ENCODE results near the gene SCCPDH.

The SCCPDH gene

DNA sequence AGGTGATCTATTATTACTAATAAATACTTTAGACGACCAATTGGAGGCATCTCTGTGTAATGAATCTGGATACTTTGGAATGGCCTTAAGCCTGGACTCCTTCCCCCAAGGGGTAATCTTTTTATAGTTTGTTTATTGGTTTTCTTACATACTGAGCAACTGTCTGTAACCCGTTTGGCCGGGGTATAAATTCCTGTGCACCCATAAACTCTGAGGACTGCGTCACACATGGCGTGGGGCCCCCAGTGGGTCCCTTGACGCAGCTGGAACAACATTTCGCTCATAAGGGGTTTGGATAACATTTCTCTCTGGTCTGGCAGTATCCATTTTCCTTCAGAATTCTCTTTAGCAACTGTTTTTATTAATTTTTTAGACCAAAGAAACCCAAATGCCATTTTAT is 26.5 kb downstream of the SCCPDH start:
- DNase-seq (ENCODE audit: low spot score): no peak

DNA sequence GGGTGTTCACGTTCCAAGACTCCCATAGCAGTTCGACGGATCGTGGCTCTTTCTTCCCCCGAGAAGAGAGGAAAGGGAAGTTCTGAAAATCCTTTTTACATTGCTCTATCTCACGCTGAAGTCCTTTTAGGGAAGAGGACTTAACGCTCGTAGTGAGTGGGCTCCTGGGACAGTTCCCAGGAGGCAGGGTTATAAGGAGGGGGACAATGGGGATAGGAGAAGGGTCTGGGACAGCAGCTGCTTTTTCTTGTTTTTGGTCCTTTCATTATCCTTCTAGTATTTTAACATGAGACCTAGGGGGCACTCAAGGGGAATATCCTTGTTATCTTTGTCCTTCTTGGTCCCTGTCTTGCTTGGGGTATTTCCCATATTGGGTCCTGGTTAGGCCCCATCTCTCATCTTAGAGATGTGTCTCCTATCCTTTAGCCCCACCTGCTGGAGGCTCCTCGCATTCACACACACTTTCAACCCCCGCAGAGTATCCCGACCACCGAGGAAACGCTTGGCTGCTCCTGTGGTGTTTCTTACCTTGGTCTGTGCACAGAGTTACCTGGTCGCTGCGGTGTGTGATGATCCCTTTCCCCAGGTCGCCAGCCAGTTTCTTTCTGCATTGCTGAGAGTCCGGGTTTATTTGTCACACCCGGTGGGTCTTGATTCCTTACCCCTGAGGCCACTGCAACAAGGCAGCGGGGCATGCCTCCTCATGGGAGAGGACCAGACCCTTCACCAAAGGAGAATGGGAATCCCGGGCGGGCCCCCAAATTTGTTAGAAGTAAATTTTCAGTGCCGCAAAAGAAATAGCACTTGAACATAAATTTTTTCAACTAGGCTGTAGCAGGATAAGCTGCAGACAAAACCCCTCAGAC is 29.7 kb downstream of the SCCPDH start:
- DNase-seq (ENCODE audit: low spot score): peak; percentile 53

DNA sequence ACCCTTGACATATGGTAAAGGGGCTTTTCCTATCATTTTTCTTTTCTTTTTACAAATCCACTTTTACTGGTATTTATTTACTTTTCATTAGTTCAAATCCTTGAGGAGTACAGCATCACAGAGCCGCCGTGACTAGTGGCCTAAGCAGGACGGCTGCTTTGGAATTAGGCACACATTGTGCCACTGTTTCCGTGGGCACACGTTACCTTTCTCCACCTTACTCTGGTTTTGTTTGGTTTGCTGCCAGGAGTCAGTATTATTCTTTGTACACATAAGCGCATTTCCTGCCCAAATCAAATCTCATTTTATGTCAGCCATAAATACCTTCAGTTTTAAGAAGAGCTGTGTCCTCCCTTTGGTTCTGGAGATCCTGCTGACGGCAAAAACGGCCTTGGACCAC is 31.2 kb downstream of the SCCPDH start:
- DNase-seq (ENCODE audit: low spot score): no peak

DNA sequence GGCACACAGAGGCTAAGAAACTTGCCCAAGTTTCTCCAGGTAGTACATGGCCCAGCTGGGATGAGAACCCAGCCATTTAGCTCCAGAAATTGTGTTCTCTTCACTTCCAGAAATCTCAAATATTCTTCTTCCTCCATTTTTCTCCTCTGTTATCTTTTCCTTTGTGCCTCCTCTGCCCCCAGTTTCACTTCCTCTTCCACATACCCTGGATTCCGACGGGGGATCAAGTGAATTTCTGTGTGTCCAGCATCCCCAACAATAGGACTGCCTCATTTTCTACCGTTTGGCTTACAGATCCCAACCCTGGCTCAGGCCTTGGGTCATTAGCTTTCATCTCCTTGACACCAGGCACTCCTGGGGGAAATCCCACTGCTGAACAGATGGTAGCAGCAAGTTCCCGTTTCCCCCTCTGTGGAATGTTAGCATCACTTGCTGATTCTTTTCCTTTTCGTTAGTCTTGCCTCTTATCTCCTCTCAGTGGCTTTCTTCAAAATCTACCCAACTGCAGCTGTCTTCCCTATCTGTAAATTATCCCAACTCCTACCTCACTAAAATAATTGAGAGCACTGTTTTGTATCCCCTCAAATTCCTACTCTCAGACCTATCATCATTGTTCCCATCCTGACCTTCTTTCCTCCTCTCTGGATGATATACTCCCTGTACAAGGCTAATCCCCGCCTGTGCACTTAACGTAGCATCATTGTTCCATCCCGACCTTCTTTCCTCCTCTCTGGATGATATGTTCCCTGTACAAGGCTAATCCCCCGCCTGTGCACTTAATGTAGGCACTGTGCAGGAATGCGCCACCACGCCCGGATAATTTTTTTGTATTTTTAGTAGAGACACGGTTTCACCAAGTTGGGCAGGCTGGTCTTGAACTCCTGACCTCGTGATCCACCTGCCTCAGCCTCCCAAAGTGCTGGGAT is 36.5 kb downstream of the SCCPDH start:
- no peak for DNase-seq (ENCODE audit: low spot score)

DNA sequence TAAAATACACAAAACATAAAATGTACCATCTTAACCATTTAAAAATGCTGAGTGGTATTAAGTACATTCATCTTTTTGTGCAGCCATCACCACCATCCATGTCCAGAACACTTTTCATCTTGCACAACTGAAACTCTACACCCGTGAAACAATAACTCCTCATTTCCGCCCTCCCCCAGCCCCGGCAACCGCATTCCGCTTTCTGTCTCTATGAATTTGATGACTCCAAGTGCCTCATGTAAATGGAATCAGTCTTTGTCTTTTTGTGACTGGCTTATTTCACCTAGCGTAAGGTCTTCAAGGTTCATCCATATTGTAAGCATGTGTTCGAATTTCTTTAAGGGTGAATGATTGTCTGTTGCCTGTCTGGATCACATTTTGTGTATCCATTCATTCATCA is 37.2 kb downstream of the SCCPDH start:
- no peak for DNase-seq (ENCODE audit: low spot score)

DNA sequence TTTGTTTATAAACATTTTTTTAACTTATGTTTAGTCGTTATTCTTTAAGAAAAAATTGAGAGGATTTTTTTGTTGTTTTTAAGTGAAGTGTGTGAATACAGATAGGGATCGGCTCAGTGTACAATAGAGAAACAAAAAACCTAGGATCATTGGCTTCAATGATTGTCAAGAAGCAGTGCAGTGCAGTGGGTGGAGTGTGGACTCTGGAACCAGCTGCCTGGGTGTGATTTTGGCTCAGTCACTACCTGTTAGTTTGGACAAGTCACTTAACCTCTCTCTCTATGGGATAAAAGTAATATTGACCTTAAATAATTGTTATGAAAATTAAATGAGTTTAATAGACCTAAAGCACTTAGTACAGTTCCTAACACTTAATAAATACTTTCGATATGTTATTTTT is 41.3 kb downstream of the SCCPDH start:
- no peak for DNase-seq (ENCODE audit: low spot score)

DNA sequence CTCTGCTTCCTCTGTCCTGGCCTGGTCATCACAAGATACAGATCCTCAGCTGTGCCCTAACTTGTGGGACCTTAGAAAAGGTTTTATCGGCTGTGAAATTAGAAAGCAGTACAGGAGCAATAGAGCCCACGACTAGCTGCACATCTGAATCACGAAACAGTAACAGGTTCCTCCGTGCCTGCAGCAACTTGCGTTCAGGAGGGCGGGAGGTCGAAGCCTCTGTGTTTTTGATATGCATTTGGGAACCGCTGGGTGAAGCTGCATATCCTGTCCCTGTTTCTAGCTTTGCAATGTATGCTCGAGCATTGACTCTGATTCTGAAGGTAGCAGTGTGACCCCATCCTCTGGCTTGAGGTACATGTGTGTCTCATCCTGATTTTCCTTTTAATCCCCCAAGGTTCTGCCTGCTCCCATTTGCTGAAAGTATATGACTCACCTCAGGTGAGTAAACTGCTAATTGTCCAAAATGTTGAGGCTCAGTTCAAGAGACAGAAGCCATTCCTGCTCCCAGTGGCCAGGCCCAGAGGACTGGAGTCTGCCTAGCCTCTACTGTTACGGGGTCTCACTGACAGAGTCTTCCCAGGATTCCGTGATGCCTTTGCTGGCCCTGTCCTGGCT is 44.3 kb downstream of the SCCPDH start:
- no peak for DNase-seq (ENCODE audit: low spot score)

DNA sequence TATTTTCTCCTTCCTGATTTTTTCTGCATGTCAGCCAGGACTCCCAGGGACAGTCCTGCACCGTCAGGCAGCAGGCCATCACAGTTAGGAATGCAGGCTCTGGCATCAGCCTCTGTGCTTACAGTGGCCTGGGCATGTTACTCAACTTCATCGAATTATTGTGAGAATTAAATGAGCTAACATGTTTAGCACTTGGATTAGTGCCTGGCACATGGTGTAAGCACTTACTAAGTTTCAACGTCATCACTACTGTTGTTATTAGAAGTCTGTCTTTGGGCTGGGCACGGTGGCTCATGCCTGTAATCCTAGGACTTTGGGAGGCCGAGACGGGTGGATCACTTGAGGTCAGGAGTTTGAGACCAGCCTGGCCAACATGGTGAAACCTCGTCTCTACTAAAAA is 45.1 kb downstream of the SCCPDH start:
- no peak for DNase-seq (ENCODE audit: low spot score)

DNA sequence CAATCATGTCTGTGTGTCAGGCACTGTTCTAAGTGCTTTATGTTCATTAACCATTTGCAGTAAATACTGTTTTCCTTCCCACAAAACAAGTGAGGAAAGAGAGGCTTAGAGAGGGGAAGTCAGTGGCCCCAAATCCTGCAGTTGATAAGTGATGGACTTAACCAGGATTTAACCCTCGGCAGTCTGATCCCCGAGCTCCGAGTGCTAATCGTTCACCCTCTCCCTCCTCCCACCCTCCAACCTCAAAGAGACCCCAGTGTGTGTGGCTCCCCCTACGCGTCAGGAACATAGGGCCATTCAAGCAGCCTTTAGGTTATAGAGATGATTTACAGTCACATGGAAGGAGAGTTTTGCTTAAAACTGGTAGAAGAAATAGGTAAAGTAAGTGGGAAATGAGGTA is 47.2 kb downstream of the SCCPDH start:
- DNase-seq (ENCODE audit: low spot score): no peak

DNA sequence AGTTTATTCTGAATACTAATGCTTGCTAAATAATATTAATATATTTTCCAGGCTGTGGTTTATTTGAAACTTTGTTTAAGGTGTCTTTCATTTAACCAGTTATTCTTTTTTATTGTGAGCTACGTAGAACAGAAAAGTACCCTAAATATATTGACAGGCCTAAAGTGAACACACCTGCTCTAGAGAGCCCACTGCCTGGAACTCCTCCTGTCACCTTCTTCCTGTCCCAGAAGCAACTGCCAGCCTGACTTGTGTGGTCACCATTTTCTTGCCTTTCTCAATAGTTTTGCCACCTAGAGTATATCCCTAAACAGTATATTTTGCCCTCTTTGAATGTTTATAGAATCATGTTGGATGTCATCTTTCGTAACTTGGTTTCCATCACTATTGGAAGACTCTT is 48.5 kb downstream of the SCCPDH start:
- DNase-seq (ENCODE audit: low spot score): no peak

DNA sequence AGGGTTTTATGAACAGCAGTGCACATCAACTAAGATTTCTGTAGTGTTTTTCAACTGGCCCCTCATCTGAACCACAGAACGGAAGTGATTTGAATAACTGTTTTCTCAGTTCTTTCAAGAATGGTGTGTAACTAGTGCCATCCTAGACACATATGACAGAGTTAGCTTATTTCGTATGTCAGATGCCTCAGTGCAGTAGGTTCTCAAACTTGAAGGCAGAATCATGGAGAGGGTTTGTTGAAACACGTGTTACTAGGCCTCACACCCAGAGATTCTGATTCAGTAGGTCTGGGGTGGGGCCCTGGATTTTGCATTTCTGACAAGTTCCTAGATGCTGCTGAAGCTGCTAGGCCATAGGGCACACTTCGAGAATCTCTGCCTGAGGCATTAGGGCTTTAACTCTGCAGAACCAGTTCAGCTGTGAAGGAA is 49.0 kb downstream of the SCCPDH start:
- no peak for DNase-seq (ENCODE audit: low spot score)

DNA sequence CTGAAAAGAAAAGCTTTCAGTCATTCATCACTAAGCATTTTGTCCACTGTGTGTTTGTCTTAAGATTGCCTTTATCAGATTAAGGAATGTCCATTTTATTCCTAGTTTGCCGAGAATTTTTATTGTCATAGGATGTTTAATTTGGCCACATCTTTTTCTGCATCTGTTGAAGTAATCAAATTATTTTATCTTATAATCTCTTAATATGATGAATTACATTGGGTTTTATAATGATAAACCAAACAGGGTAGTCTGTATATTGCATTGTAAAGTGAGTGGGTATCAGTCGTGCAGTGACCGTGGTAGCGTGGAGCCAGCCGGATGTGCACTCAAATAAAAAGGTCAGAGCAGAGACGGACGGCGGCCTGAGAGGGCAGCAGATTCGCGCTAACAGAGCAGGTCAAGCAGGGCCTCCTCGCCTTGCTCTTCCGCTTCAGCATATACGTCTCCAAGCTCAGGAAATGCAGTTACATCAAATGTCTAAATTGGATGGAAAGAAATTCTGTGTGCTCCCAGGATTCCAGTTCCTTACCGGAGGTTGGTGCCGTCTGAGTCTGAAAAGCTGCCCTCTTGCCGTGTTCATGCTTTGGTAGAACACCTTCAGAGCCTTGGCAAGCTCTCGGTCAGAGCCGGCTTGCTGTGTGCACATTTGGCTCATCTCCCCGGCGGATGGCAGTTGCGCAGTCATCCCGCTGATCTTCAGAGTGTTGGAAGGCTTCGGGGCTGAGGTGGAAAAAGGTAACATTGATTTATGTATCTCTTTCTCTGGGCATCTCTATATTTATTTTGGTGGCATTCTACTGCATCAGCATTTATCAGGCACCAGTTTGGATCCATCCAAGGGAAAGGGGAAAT is 51.5 kb downstream of the SCCPDH start:
- DNase-seq (ENCODE audit: low spot score): no peak

DNA sequence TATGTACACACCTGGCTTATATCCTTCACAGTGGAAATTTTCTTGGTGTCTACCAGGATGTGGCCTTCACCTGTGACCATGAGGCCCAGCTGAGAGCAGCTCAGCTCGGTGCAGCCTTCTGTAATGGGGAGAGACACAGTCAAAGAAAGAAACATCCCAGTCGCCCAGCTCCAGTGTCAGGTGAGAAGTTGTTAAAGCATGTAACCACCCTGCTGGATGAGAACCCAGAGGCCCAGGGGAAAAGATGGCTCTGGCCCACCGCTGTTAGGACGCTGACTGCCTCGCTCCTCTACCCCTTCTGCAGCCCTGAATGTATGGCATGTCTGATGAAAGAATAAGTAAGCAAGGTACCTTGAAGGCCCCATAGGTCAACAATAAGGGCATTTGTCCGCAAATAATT is 52.7 kb downstream of the SCCPDH start:
- DNase-seq (ENCODE audit: low spot score): no peak

DNA sequence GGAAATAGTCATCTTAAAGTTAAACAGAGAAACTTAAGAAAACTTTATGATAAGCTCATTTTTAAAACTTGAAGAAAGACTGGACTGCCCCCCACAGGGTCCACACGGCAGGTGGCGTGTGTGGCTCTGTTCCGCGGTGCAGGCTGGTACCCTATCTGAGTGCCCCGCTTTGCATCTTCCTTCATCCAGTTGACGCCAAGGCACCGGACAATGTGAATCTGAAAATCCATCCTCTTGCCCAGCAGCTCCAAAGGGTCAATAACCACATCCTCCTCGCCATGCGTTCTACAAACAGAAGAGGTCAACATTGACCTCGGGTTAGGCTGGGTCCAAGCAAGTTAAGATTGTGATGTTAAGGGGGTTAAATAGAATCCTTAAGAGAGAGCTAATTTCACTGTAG is 54.5 kb downstream of the SCCPDH start:
- DNase-seq (ENCODE audit: low spot score): no peak

DNA sequence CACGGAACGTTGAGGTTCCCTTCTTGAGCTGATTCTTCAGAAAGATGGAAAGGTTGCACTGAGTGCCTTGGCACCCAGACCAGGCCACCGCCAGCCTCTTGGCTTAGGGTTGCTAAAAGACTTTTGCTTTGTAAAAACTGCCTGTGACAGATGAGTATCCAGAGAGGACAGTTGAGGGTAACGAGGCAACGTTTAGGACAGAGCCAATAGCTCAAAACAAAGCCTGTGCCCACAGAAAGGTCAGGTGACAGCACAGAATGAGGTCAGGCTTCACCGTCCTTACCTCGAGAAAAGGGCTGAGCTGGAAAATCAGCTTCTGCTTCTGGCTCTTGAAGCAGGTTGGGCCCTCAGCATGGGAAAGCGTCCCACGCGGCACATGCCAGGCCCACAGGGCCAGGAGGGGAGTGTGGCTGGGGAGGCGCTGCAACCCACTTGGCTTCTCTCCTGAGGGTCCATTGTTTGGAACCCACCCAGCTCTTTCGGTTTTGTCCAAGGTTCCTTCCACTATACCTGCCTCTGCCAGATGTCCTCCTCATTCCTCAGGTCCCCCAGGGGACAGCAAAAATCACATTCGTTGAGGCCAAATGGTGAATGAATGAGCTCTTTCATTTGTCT is 55.5 kb downstream of the SCCPDH start:
- DNase-seq (ENCODE audit: low spot score): no peak

DNA sequence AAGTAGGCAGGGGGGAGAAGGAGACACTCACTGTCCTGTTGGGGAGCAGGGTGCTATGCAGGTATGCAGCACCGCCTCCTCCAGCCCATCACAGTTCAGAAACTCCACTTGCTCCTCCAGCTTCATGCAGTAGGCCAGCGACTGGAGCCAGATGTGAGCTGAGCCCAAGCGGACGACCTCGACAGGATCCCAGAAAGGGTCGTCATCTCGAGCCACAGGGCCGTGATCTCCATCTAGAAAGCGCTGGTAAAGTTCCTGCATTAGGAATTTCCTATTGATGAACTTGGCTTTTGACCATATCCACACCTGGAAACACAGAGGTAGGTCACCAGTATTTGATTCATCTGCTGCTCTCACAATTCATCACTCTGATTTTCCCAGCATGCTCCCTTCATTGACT is 56.1 kb downstream of the SCCPDH start:
- DNase-seq (ENCODE audit: low spot score): no peak

DNA sequence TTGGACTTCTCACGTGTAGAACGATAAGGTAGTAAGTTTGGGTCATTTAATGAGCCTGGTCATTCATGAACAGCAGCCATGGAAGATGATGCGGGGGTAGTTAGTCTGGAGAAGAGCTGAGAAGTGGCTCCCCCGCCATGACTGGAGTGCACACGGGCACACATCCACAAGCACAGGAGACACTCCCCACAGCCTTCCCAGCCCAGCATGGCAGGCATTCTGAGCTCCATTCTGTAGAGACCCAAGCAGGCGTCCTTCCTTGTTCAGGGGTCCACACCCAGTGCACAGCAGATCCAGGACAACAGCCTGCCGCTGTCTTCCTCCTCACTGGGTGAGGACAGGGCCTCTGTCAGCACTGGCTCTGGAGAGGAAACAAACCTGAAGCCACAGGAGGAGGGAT is 57.0 kb downstream of the SCCPDH start:
- DNase-seq (ENCODE audit: low spot score): no peak

DNA sequence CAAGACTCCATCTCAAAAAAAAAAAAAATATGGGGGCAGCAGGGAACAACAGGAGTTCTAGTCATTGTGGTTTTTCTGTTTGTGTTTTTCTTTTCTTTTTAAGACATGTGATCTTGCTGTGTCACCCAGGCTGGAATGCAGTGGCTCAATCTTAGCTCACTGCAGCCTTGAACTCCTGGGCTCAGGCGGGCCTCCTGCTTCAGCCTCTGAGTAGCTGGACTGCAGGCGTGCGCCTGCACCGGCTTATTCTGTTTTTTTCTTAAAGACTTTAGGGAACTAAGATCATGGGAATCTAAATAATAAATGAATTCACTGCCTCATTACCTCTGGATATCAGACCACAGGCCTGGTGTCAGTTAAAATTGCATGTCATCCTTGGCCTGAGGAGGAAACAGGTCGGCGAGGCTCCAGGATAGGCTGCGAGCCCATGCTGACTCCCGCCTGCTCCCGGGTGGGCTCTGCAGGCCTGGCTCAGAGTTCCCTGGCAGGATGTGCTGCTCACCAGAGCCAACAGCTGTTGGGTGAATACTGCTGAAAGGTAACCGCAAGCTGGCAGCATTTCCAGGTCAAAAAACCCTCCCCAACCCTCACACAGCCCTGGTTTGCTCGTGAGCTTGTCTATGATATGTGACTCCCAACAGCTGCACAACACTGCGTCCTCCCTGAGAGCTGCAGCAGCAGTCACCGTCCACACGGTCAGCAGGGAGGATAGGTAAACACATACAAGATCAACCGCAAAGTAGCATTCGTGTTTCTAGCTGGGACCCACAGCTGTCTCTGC is 58.1 kb downstream of the SCCPDH start:
- DNase-seq (ENCODE audit: low spot score): peak; percentile 59

DNA sequence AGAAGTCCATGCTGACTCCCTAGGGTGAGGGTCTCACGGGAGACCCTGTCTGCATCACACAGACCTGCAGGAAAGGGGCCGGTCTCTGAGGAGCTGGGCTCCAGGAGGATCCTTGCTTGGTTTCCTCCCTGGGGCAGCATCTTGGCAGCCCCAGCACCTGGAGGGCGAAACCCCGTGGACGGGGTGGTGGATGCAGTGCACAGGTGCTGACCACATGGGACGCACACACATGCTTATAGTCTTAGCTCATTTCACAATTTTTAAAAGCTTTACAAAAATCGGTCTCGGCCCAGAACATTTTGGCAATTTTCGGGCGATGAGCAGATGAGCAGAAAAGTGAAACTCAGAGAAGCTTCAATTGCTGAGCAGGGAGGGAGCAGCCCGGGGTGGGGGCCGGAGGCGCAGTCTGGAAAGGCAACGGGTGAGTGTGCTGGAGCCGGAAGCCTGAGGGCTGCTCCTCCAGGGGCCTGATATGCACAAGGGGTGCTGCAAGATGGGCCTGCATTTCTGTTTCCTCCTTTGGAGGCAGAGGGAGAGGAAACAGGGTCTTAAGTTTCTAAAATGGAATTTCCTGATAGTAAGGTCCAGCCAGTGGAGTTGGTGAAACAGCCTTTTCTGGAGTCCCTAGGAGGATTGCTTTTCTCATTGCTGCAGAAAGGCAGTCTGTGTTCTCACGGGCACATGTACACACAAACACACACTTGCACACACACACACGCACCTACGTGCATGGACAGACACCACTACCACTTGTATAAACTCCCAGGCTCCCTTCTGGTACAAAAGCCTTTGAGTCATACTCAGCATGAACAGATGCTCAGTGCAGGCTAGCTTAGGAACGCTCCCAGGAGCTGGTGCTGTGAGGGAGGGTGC is 60.6 kb downstream of the SCCPDH start:
- DNase-seq (ENCODE audit: low spot score): peak; percentile 11

All from RKO (cell line).